ENCODE measurements around the gene CELA1. TPM values are rescaled to one million over a fixed set of nuclear protein-coding genes. Genes with fewer than 3 reads are reported as not detected.
"Not testable (repeated sequence)": the region's sequence is repeated elsewhere in the genome, so short reads cannot be mapped to it uniquely, and the experiment has no call there.

Gene CELA1
- total RNA-seq, 2 donors from 2014 or later, result not detected

GRCh38 chr12:51293696-51294095 lies 52.8 kb downstream of the CELA1 start:
- DNase-seq (ENCODE audit: low spot score) (no peak), ATAC-seq (ENCODE audit: insufficient number of reproducible peaks, low FRiP score, low read depth) (no peak)
- Histone ChIP-seq H3K27me3 (replicated peaks; ENCODE audit: insufficient read depth) (no peaks in the 10 kb centered on the region), H3K9me3 (no peaks in the 10 kb centered on the region), H3K27ac (no peak overlapping the region), H3K4me1 (ENCODE audit: control insufficient read depth in 1 of 2, low read depth in 2 of 2) (no peaks in the 10 kb centered on the region), H3K4me3 (no peak overlapping the region), H3K36me3 (no peaks in the 10 kb centered on the region)
- TF ChIP-seq CTCF (IDR thresholded peaks at IDR 0.05), result no peak

DNA sequence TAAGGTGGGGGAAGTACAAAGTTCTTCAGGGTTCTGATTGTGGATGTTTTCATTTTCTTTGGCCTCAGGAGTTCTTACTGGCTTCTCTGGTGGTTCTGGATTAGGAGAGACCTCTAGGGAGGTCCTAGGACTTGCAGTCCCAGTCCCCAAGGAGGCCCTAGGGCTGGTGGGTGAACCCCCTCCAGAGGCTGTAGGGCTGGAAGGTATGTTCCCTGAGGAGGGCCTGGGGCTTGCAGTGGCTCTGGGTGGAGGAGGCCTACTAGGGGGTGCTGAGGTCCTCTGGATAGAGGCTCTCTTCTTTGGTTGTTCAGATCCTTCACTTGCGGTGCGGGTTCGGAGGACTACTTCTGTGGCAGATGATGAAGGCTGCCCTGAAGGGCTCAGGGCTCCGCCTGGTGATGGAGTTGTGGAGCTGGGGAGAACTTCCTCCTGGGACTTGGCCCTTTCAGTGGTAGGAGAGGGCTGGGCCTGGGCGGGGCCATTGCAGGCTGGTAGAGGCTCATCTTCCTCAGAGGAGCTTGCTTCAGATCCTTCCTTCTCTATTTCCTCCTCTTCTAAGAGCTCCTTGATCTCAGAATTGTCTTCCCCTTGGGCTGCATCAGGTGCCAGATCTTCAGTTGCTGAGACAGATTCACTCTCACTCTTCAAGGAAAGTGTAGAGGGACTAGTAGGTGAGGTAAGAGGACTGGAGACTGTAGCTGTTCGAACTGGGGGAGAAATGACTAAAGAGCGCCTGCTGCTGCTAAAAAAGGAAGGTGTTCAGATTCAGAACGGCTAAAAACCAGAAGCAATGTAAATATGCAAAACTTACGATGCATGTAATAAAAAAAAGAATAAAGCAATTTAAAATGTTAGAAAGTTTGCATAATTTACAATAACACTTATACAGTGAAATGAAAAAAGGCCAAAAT lies 54.6 kb downstream of the CELA1 start:
- H3K4me3 ChIP-seq; H3K27ac ChIP-seq; H3K4me1 ChIP-seq (ENCODE audit: control insufficient read depth in 1 of 2, low read depth in 2 of 2); H3K9me3 ChIP-seq; H3K27me3 ChIP-seq (replicated peaks; ENCODE audit: insufficient read depth); H3K36me3 ChIP-seq; DNase-seq (ENCODE audit: low spot score); ATAC-seq (ENCODE audit: insufficient number of reproducible peaks, low FRiP score, low read depth): not testable (repeated sequence)

- Histone ChIP-seq H3K36me3 (no peaks in the 10 kb centered on the region), H3K27me3 (replicated peaks; ENCODE audit: insufficient read depth) (no peaks in the 10 kb centered on the region), H3K4me3 (no peak overlapping the region), H3K9me3 (no peaks in the 10 kb centered on the region), H3K27ac (no peak overlapping the region), H3K4me1 (ENCODE audit: control insufficient read depth in 1 of 2, low read depth in 2 of 2) (no peaks in the 10 kb centered on the region)
- TF ChIP-seq CTCF (IDR thresholded peaks at IDR 0.05), result no peak
- DNase-seq (ENCODE audit: low spot score), result no peak
- no peak for ATAC-seq (ENCODE audit: insufficient number of reproducible peaks, low FRiP score, low read depth)
These were observed 60.6 kb downstream of the CELA1 start for GRCh38 chr12:51285843-51286242.

DNA sequence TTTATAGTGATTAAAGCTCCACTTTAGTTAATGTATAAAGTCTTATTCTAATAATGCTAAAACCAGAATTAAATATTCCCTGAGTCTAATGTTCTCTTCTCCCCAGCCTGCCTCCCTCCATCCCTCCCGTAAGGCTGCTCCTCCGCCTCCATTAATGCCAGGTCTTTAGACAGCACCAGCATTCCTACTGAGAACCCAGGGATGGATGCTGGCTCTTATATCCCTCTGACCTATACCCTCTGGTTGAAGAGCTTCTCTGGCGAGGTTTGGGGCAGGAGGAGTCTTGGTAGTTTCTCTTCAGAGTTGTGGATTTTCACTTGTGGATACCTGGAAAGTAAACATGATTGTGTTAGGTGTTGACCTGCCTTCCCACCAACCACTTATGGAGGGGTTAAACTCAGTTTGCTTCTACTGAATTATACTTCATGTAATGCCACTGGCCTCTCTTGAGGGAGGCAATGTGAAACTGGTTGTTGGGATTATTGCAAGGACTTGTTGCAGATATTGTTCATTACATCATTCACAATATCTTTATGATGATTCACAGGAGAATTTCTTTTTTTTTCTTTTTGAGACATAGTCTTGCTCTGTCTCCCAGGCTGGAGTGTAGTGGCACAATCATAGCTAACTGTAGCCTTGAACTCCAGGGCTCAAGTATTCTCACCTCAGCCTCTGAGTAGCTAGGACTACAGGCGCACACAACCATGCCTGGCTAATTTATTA lies 65.1 kb downstream of the CELA1 start:
- Histone ChIP-seq H3K9me3 (no peaks in the 10 kb centered on the region), H3K4me1 (ENCODE audit: control insufficient read depth in 1 of 2, low read depth in 2 of 2) (no peaks in the 10 kb centered on the region), H3K36me3 (no peaks in the 10 kb centered on the region), H3K4me3 (no peak overlapping the region), H3K27me3 (replicated peaks; ENCODE audit: insufficient read depth) (no peaks in the 10 kb centered on the region), H3K27ac (no peak overlapping the region)
- no peak for DNase-seq (ENCODE audit: low spot score)
- no peak for TF ChIP-seq CTCF (IDR thresholded peaks at IDR 0.05)
- no peak for ATAC-seq (ENCODE audit: insufficient number of reproducible peaks, low FRiP score, low read depth)

Other genes starting within 250 kb of the CELA1 start
- gene TFCP2, start 173.5 kb downstream of the CELA1 start, total RNA-seq, result 10 to 100 TPM; 10.6 to 18.1 TPM
- gene POU6F1, start 128.6 kb downstream of the CELA1 start, total RNA-seq, result 10 to 100 TPM; 14.5 to 17.1 TPM
- 100 to 1,000 TPM; 208 to 344 TPM for gene DAZAP2, start 107.9 kb downstream of the CELA1 start, total RNA-seq
- gene SMAGP, start 76.3 kb downstream of the CELA1 start, total RNA-seq, result 1 to 10 TPM; 7.6 to 7.8 TPM
- 10 to 100 TPM in 1 of 2 donors, 1 to 10 TPM in 1; 4.6 to 11.9 TPM for gene BIN2, start 22.5 kb downstream of the CELA1 start, total RNA-seq
- gene GALNT6, start 44.7 kb upstream of the CELA1 start, total RNA-seq, result 10 to 100 TPM in 1 of 2 donors, 1 to 10 TPM in 1; 9.9 to 11.5 TPM
- gene SLC4A8, start 78.2 kb upstream of the CELA1 start, total RNA-seq, result 1 to 10 TPM; 2.8 to 7.1 TPM
- under 1 TPM in 1 of 2 donors, not detected in 1; 0.54 TPM for gene SCN8A, start 244.6 kb upstream of the CELA1 start, total RNA-seq

Measured in thoracic aorta (tissue), 2 donors.